Endothelial cell of umbilical vein (primary cell): ENCODE measurements around the gene BUB1B. TPM values are rescaled to one million over a fixed set of nuclear protein-coding genes. Genes with fewer than 3 reads are reported as not detected.

Experiments used
- BruUV-seq: library from RNA; stranded (reverse); fragments of 400-500 nt; replicated peaks from 2 replicates; lab custom pipeline; 2021; lab: Mats Ljungman, UMichigan
- CTCF ChIA-PET: fragments of 300-600, 350-600 bp; sonication (Branson Sonifier 250); formaldehyde crosslinking; loops from one replicate; lab custom pipeline; 2021; ENCODE audit warnings: antibody characterized with exemption, inconsistent platforms; lab: Charles Lee
- POLR2A ChIA-PET: fragments of 300-600, 350-600 bp; sonication (Branson Sonifier 250); formaldehyde crosslinking; loops from one replicate; lab custom pipeline; 2021; ENCODE audit warnings: antibody characterized with exemption, inconsistent platforms; lab: Charles Lee
- DNase-seq: peaks from one replicate; pipeline ENCODE4 v3.0.0-alpha.2; 2011; ENCODE audit warnings: low read depth, low spot score
- FAIRE-seq: peaks from 2 replicates; lab custom pipeline; 2011; peaks lifted over from hg19 to GRCh38; lab: Jason Lieb, UNC
- H2AFZ ChIP-seq: 2 replicates; pipeline ENCODE4 v1.6.0; 2012; ENCODE audit warnings: low read depth, low read length, control low read depth, inconsistent platforms
- H3K27ac ChIP-seq: 2 replicates; pipeline ENCODE4 v1.5.1; 2011; ENCODE audit warnings: low read depth, mild to moderate bottlenecking, control low read depth, low read length, moderate library complexity; ENCODE audit not compliant: insufficient read depth
- H3K27me3 ChIP-seq, 2 experiments: 2 replicates each; pipeline versions ENCODE4 v1.6.0 to v1.6.1; 2011; ENCODE audit warnings: low read length in 2 of 2, mixed read lengths in 1 of 2; ENCODE audit not compliant: control insufficient read depth in 2 of 2, insufficient read depth in 2 of 2
- H3K36me3 ChIP-seq, 2 experiments: 2 replicates in 1 of 2; 3 replicates in 1 of 2; pipeline ENCODE4 v1.5.1; 2011; ENCODE audit warnings: low read length in 2 of 2, mild to moderate bottlenecking in 1 of 2, moderate library complexity in 1 of 2; ENCODE audit not compliant: control insufficient read depth in 2 of 2, insufficient read depth in 2 of 2; ENCODE audit errors: extremely low read depth in 1 of 2
- H3K4me1 ChIP-seq: 3 replicates; pipeline ENCODE4 v1.5.1; 2011; ENCODE audit warnings: mild to moderate bottlenecking, low read length; ENCODE audit not compliant: control insufficient read depth, insufficient read depth; ENCODE audit errors: extremely low read depth
- H3K4me2 ChIP-seq: 2 replicates; pipeline ENCODE4 v1.6.1; 2011; ENCODE audit warnings: low read length, control low read depth, mixed read lengths; ENCODE audit not compliant: insufficient read depth
- H3K4me3 ChIP-seq, 3 experiments: fragments of 200-600 bp in 1 of 3; sonication (generic), shearing (Covaris generic) in 1 of 3; replicated peaks in 1 of 3; 2 replicates each; pipeline ENCODE4 v1.5.1; 2011 to 2016; ENCODE audit warnings: control low read depth in 3 of 3, low read length in 3 of 3, mild to moderate bottlenecking in 2 of 3, inconsistent platforms in 1 of 3, low read depth in 1 of 3, moderate library complexity in 1 of 3; ENCODE audit not compliant: insufficient read depth in 1 of 3
- H3K79me2 ChIP-seq: 2 replicates; pipeline ENCODE4 v1.6.0; 2012; ENCODE audit warnings: low read length, inconsistent platforms; ENCODE audit not compliant: control insufficient read depth, insufficient read depth
- H3K9ac ChIP-seq: replicated peaks from 2 replicates; pipeline ENCODE3; 2011; ENCODE audit warnings: low read length, control low read depth; ENCODE audit not compliant: insufficient read depth; ENCODE audit errors: extremely low read depth
- H3K9me1 ChIP-seq: replicated peaks from 3 replicates; pipeline ENCODE4 v1.6.0; 2011; ENCODE audit warnings: mild to moderate bottlenecking, low read length; ENCODE audit not compliant: control insufficient read depth, insufficient read depth; ENCODE audit errors: extremely low read depth
- H3K9me3 ChIP-seq: replicated peaks from 2 replicates; pipeline ENCODE4 v1.5.1; 2012; ENCODE audit warnings: low read length, inconsistent platforms; ENCODE audit not compliant: control insufficient read depth, insufficient read depth
- H4K20me1 ChIP-seq: replicated peaks from 2 replicates; pipeline ENCODE3; 2011; ENCODE audit warnings: mild to moderate bottlenecking, low read length; ENCODE audit not compliant: control insufficient read depth, insufficient read depth; ENCODE audit errors: extremely low read depth
- CTCF ChIP-seq, 2 donors: IDR thresholded peaks; 1 replicate in 1 of 2; 2 replicates in 1 of 2; pipeline ENCODE4 v1.5.1; 2011; ENCODE audit warnings: low read length in 2 of 2, mild to moderate bottlenecking in 2 of 2, moderate library complexity in 2 of 2, control low read depth in 1 of 2, inconsistent platforms in 1 of 2, low read depth in 1 of 2; ENCODE audit not compliant: insufficient read depth in 1 of 2; ENCODE audit errors: extremely low read depth in 1 of 2
- EZH2 ChIP-seq: IDR thresholded peaks from 2 replicates; pipeline ENCODE4 v1.6.1; 2012; ENCODE audit warnings: borderline replicate concordance, low read depth, mild to moderate bottlenecking, moderate library complexity, low read length, inconsistent platforms; ENCODE audit not compliant: severe bottlenecking
- FOS ChIP-seq: IDR thresholded peaks from 2 replicates; pipeline ENCODE4 v1.6.1; 2011; ENCODE audit warnings: mild to moderate bottlenecking, low read length, moderate library complexity, borderline replicate concordance; ENCODE audit not compliant: insufficient read depth
- GATA2 ChIP-seq: IDR thresholded peaks from 2 replicates; pipeline ENCODE4 v1.7.0; 2011; ENCODE audit warnings: low read depth, mild to moderate bottlenecking, moderate library complexity, mixed read lengths, low read length; ENCODE audit not compliant: insufficient read length, insufficient read depth
- JUN ChIP-seq: IDR thresholded peaks from 2 replicates; pipeline ENCODE4 v1.6.1; 2011; ENCODE audit warnings: borderline replicate concordance, low read depth; ENCODE audit not compliant: insufficient read length, insufficient read depth
- MAX ChIP-seq: IDR thresholded peaks from 2 replicates; pipeline ENCODE4 v1.6.1; 2011; ENCODE audit not compliant: insufficient read depth, insufficient read length
- MYC ChIP-seq: IDR thresholded peaks from one replicate; pipeline ENCODE4 v1.6.1; 2011; ENCODE audit warnings: mild to moderate bottlenecking, low read depth, low read length
- POLR2A ChIP-seq: IDR thresholded peaks from 2 replicates; pipeline ENCODE4 v1.6.1; 2012; ENCODE audit warnings: low read depth, mild to moderate bottlenecking, control low read depth, low read length
- POLR2AphosphoS5 ChIP-seq: IDR thresholded peaks from 2 replicates; pipeline ENCODE4 v1.6.1; 2012; ENCODE audit warnings: low read depth, mild to moderate bottlenecking, control low read depth, low read length, moderate library complexity; ENCODE audit not compliant: insufficient read depth
- dilution Hi-C: fragments of 300-500 bp; cut with MboI; formaldehyde crosslinking; loops from one replicate; pipeline ENCODE4 v1.15.0; 2019; ENCODE audit warnings: low sequenced_read_pairs; ENCODE audit not compliant: extremely low pct_ligation_motif_present
- intact Hi-C: fragments of 100-400 bp; cut with micrococcal nuclease; formaldehyde crosslinking; loops from one replicate; pipeline ENCODE4 v1.10.0; 2022
- polyA plus RNA-seq, 4 experiments: library from polyadenylated mRNA; depleted of rRNA in 3 of 4; stranded (reverse) in 3 of 4; unstranded in 1 of 4; fragments of >200 nt; gene quantifications; 2 replicates each; pipeline versions ENCODE4 v1.2.1 to v1.2.3, GENCODE V29; 2011 to 2012; ENCODE audit warnings: missing spikeins in 1 of 4
- total RNA-seq: library from RNA; stranded (reverse); gene quantifications from 2 replicates; pipeline ENCODE4 v1.2.3, GENCODE V29; 2021

The BUB1B gene
- total and polyA plus RNA-seq, 2 donors (not counting 3 experiments of a cell fraction or from before 2014, with no cell fraction given), result 12.2 to 69.8 TPM

GRCh38 chr15:40226736-40227135, 65.9 kb downstream of the BUB1B start:
- no peak overlapping the region for H2AFZ ChIP-seq
- H3K36me3 ChIP-seq, result peaks cover 0 to 11% of the 10 kb centered on the region in 2 experiments
- no peaks in the 10 kb centered on the region for H3K9me3 ChIP-seq
- BruUV-seq, result no TSS peak
- no peak for DNase-seq
- dilution Hi-C loops, result no loop called here
- no peak overlapping the region for H3K9ac ChIP-seq
- no peaks in the 10 kb centered on the region for H3K79me2 ChIP-seq
- FAIRE-seq, result no peak
- no peak overlapping the region for H3K4me2 ChIP-seq
- no peaks in the 10 kb centered on the region for H3K4me1 ChIP-seq
- ChIA-PET POLR2A (no interaction called here), CTCF (interaction anchor here (1.2 to 6.7 kb wide), 4 partner anchors 9 to 83 kb away, joined by 3 to 45 read pairs (median 22); no protein-coding TSS in a partner anchor)
- no peaks in the 10 kb centered on the region for H4K20me1 ChIP-seq
- H3K9me1 ChIP-seq, result no peaks in the 10 kb centered on the region
- TF ChIP-seq EZH2 (no peak), FOS (no peak), MYC (no peak), POLR2AphosphoS5 (no peak), JUN (no peak), POLR2A (no peak), CTCF (IDR thresholded peaks at IDR 0.05; ENCODE audit: extremely low read depth in 1 of 2, insufficient read depth in 1 of 2, low read depth in 1 of 2, low read length in 2 of 2) (no peak), GATA2 (no peak), MAX (no peak)
- no peaks in the 10 kb centered on the region for H3K27me3 ChIP-seq
- intact Hi-C loops, result no loop called here
- no peak overlapping the region for H3K27ac ChIP-seq
- H3K4me3 ChIP-seq, result no peak overlapping the region
